Neuronal stem cell (in vitro differentiated cells): ENCODE data around the gene CLCA1.

Experiments used
- DNase-seq: peaks from one replicate; pipeline ENCODE4 v3.0.0-alpha.2; 2013; ENCODE audit warnings: low spot score
- H2AFZ ChIP-seq: one replicate; pipeline ENCODE4 v1.6.1; 2013; ENCODE audit warnings: mild to moderate bottlenecking, low read length, inconsistent platforms
- H2AK5ac ChIP-seq: 2 replicates; pipeline ENCODE4 v1.6.1; 2013; ENCODE audit warnings: low read depth, mild to moderate bottlenecking, inconsistent platforms, low read length, moderate library complexity, mixed read lengths
- H2BK120ac ChIP-seq: 2 replicates; pipeline ENCODE4 v1.6.1; 2013; ENCODE audit warnings: low read depth, mild to moderate bottlenecking, inconsistent platforms, low read length, moderate library complexity, mixed read lengths
- H2BK12ac ChIP-seq: one replicate; pipeline ENCODE4 v1.6.1; 2013; ENCODE audit warnings: low read length, inconsistent platforms
- H2BK15ac ChIP-seq: 2 replicates; pipeline ENCODE4 v1.6.1; 2013; ENCODE audit warnings: mild to moderate bottlenecking, low read length, inconsistent platforms, mixed read lengths
- H2BK5ac ChIP-seq: one replicate; pipeline ENCODE4 v1.6.1; 2013; ENCODE audit warnings: inconsistent platforms, mild to moderate bottlenecking, low read length, moderate library complexity
- H3K14ac ChIP-seq: one replicate; pipeline ENCODE4 v1.6.1; 2013; ENCODE audit warnings: low read length, inconsistent platforms
- H3K18ac ChIP-seq: 2 replicates; pipeline ENCODE4 v1.6.1; 2013; ENCODE audit warnings: low read length, inconsistent platforms
- H3K23ac ChIP-seq: 2 replicates; pipeline ENCODE4 v1.6.1; 2013; ENCODE audit warnings: low read depth, mild to moderate bottlenecking, mixed read lengths, low read length, inconsistent platforms; ENCODE audit not compliant: poor library complexity
- H3K27ac ChIP-seq: replicated peaks from 3 replicates; pipeline ENCODE4 v1.5.1; 2013; ENCODE audit warnings: low read length, inconsistent platforms
- H3K27me3 ChIP-seq, 3 experiments: 2 replicates each; pipeline ENCODE4 v1.6.1; 2013; ENCODE audit warnings: low read length in 3 of 3, mild to moderate bottlenecking in 2 of 3, inconsistent platforms in 1 of 3, low read depth in 1 of 3, mixed read lengths in 1 of 3, moderate library complexity in 1 of 3; ENCODE audit not compliant: control insufficient read depth in 3 of 3, insufficient read depth in 3 of 3
- H3K36me3 ChIP-seq, 2 donors: replicated peaks in 1 of 2; 2 replicates each; pipeline ENCODE4 v1.6.1; 2013; ENCODE audit warnings: low read length in 2 of 2; ENCODE audit not compliant: control insufficient read depth in 2 of 2, insufficient read depth in 2 of 2
- H3K4ac ChIP-seq: 2 replicates; pipeline ENCODE4 v1.6.1; 2013; ENCODE audit warnings: inconsistent platforms, mild to moderate bottlenecking, low read length, moderate library complexity
- H3K4me1 ChIP-seq, 2 donors: 1 replicate in 1 of 2; 2 replicates in 1 of 2; pipeline ENCODE4 v1.6.1; 2013; ENCODE audit warnings: low read length in 2 of 2, low read depth in 1 of 2; ENCODE audit not compliant: control insufficient read depth in 2 of 2, insufficient read depth in 1 of 2
- H3K4me2 ChIP-seq: one replicate; pipeline ENCODE4 v1.6.1; 2013; ENCODE audit warnings: mild to moderate bottlenecking, low read length, inconsistent platforms; ENCODE audit not compliant: insufficient read depth, poor library complexity, severe bottlenecking
- H3K4me3 ChIP-seq, 2 donors: 2 replicates each; pipeline ENCODE4 v1.5.1; 2013; ENCODE audit warnings: low read length in 2 of 2, mild to moderate bottlenecking in 2 of 2, inconsistent platforms in 1 of 2, moderate library complexity in 1 of 2
- H3K79me1 ChIP-seq: one replicate; pipeline ENCODE4 v1.6.1; 2013; ENCODE audit warnings: low read depth, mild to moderate bottlenecking, inconsistent platforms, low read length, moderate library complexity
- H3K9ac ChIP-seq: one replicate; pipeline ENCODE4 v1.6.1; 2013; ENCODE audit warnings: mild to moderate bottlenecking, low read depth, low read length, inconsistent platforms; ENCODE audit not compliant: poor library complexity
- H3K9me3 ChIP-seq, 2 donors: replicated peaks in 1 of 2; 2 replicates each; pipeline versions ENCODE3 to v1.6.1; 2013; ENCODE audit warnings: low read length in 2 of 2, mild to moderate bottlenecking in 2 of 2, inconsistent platforms in 1 of 2, low read depth in 1 of 2, mixed read lengths in 1 of 2, moderate library complexity in 1 of 2; ENCODE audit not compliant: control insufficient read depth in 2 of 2, insufficient read depth in 1 of 2
- H4K8ac ChIP-seq: one replicate; pipeline ENCODE4 v1.6.1; 2013; ENCODE audit warnings: low read depth, mild to moderate bottlenecking, inconsistent platforms, low read length, moderate library complexity
- H4K91ac ChIP-seq: one replicate; pipeline ENCODE4 v1.6.1; 2013; ENCODE audit warnings: low read length, low read depth, mild to moderate bottlenecking, inconsistent platforms; ENCODE audit not compliant: poor library complexity
- WGBS, 2 donors: extraction: QIAGEN DNeasy Blood & Tissue Kit; methylation state at CpG; one replicate each; pipeline ENCODE4 v1.1.7; 2013; ENCODE audit warnings: missing lambda C conversion rate in 2 of 2, mixed read lengths in 1 of 2; ENCODE audit not compliant: insufficient read length in 2 of 2, insufficient replicate concordance in 1 of 2; ENCODE audit errors: extremely low coverage in 2 of 2; 5-methylcytosine and 5-hydroxymethylcytosine counted together

CLCA1 gene

DNA sequence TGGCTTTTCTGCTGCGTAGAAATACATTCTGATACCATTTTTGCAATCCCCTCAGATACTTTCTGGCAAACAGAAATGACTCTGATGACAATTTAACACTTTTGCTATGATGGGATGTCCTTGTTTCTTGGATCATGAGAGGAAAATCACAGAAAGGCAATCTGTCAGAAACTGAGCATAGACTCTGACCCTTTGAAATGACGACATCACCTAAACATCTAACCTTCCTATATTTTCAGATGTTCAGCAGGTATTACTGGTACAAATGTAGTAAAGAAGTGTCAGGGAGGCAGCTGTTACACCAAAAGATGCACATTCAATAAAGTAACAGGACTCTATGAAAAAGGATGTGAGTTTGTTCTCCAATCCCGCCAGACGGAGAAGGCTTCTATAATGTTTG is 13.2 kb downstream of the CLCA1 start:
- no CpG with 5 or more reads among the region's 4 CpGs for WGBS, 2 donors
- Histone ChIP-seq H3K79me1 (no peaks in the 10 kb centered on the region), H3K4ac (no peak overlapping the region), H3K27me3 (peaks cover 0 to 4% (median 0%) of the 10 kb centered on the region in 3 experiments), H3K23ac (no peak overlapping the region), H3K9me3 (no peaks in the 10 kb centered on the region), H3K36me3 (no peaks in the 10 kb centered on the region), H2BK12ac (no peak overlapping the region), H3K4me2 (no peak overlapping the region), H3K18ac (no peak overlapping the region), H4K8ac (no peak overlapping the region), H2BK120ac (no peak overlapping the region), H2BK5ac (no peak overlapping the region), H4K91ac (no peak overlapping the region), H3K27ac (no peak overlapping the region), H3K4me3 (no peak overlapping the region), H3K4me1 (no peaks in the 10 kb centered on the region), H2AFZ (no peak overlapping the region), H2BK15ac (no peak overlapping the region), H2AK5ac (no peak overlapping the region), H3K14ac (no peak overlapping the region), H3K9ac (no peak overlapping the region)
- no peak for DNase-seq

DNA sequence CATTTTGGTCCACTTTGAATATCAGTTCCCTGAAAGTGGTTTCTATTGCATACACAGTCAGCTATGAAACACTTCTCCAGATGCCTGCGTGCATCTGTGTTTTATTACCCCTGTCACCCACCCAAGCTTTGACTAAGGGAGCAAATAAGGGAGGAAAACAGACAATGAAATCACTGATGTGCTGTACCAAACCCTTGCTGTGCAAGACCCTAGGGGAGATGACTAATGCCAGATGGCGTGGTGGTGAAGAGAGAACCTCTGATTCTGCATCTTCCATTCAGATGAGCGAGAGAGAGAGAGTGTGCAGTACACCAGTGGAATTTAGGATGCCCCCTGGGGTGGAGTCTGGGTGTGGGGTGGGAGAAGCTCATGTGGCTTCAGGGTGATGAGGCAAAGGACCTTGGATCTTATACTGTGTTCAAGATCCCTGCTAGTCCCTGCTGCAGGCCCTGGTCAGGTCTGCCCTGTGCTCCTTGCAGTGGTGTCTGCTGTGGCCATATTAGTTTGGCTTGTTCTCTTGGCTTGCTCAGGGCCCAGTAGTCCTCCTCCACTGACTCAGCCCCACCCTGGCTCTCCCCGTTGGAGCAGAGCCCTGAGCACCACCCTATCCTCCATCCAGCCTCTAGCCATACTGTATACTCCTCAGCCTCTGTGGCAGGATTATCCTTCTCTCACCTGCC is 18.5 kb downstream of the CLCA1 start:
- no peak overlapping the region for H2AFZ ChIP-seq
- H3K79me1 ChIP-seq, result no peaks in the 10 kb centered on the region
- H3K36me3 ChIP-seq, result no peaks in the 10 kb centered on the region
- H3K4me2 ChIP-seq, result no peak overlapping the region
- no peak overlapping the region for H2BK12ac ChIP-seq
- no peak overlapping the region for H2BK15ac ChIP-seq
- H2AK5ac ChIP-seq, result no peak overlapping the region
- H3K23ac ChIP-seq, result no peak overlapping the region
- H2BK120ac ChIP-seq, result no peak overlapping the region
- no peak overlapping the region for H3K9ac ChIP-seq
- no CpG with 5 or more reads among the region's 4 CpGs for WGBS, 2 donors
- no peak overlapping the region for H2BK5ac ChIP-seq
- H3K27ac ChIP-seq, result no peak overlapping the region
- no peak overlapping the region for H4K91ac ChIP-seq
- no peak for DNase-seq
- H3K9me3 ChIP-seq, result no peaks in the 10 kb centered on the region
- H3K27me3 ChIP-seq, result peaks cover 0 to 6% (median 0%) of the 10 kb centered on the region in 3 experiments
- H4K8ac ChIP-seq, result no peak overlapping the region
- no peaks in the 10 kb centered on the region for H3K4me1 ChIP-seq
- H3K4me3 ChIP-seq, result no peak overlapping the region
- no peak overlapping the region for H3K18ac ChIP-seq
- no peak overlapping the region for H3K4ac ChIP-seq
- H3K14ac ChIP-seq, result no peak overlapping the region

DNA sequence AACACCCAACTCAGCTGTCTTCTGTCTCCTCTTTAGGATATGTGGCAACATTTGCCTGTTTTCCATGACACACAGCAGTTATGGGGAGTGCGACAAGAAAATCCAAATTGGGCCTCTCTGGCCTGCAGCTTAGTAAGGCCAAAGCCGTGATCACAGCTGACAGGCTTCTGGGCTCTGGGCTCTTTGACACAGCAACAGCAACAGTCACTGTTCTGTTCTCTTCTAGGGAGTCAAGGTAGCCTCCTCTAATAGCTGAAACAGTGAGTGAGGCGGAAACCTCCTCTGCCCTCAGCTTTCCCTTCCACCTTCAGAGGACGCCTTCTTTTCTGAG is 19.0 kb downstream of the CLCA1 start:
- H2BK120ac ChIP-seq, result no peak overlapping the region
- WGBS, 2 donors, result no CpG with 5 or more reads among the region's 4 CpGs

DNA sequence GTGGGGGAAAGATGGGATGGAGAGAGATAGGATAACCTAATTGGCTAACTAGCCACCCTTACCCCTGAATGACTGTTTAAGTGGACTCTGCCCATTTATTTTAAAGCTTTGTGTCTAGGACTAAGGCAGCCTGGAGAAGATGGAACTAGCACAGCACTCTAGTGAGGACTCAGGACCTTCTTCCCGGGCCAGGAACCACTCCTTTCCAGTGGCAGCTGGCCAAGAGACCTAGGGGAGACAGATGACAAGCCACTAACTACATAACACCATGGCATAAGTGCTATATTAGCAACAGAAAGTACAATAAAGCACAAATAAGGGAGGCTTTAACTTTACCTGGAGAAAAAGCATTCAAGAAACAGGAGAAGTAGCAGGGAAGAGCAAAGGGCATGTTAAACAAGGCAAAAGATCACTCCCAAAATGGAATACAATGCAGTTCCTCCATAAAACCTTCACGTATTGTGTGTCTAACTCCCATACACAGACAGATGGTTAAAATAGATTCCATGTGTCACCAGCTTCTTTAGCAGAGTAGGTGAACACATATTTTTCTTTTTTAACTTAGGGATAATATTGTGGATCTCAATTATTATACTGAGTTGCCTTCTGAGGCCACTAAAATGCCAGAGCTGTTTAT is 20.6 kb downstream of the CLCA1 start:
- Histone ChIP-seq H3K4ac (no peak overlapping the region), H3K14ac (no peak overlapping the region)

More for the DNA sequence above, 19.0 kb downstream of the CLCA1 start:
- no peak overlapping the region for H4K91ac ChIP-seq
- no peaks in the 10 kb centered on the region for H3K36me3 ChIP-seq
- no peak overlapping the region for H2AK5ac ChIP-seq
- H2BK12ac ChIP-seq, result no peak overlapping the region
- no peak for DNase-seq
- no peak overlapping the region for H3K4me2 ChIP-seq
- no peak overlapping the region for H3K23ac ChIP-seq
- H3K4me3 ChIP-seq, result no peak overlapping the region
- no peak overlapping the region for H2BK15ac ChIP-seq
- no peaks in the 10 kb centered on the region for H3K4me1 ChIP-seq
- no peak overlapping the region for H4K8ac ChIP-seq
- H3K27me3 ChIP-seq, result peaks cover 0 to 4% (median 0%) of the 10 kb centered on the region in 3 experiments
- H3K79me1 ChIP-seq, result no peaks in the 10 kb centered on the region
- H3K4ac ChIP-seq, result no peak overlapping the region
- H3K9me3 ChIP-seq, result no peaks in the 10 kb centered on the region
- no peak overlapping the region for H3K18ac ChIP-seq
- H2BK5ac ChIP-seq, result no peak overlapping the region
- no peak overlapping the region for H3K9ac ChIP-seq
- no peak overlapping the region for H2AFZ ChIP-seq
- no peak overlapping the region for H3K27ac ChIP-seq
- H3K14ac ChIP-seq, result no peak overlapping the region

More for the DNA sequence above, 20.6 kb downstream of the CLCA1 start:
- H3K27me3 ChIP-seq, result peaks cover 0 to 4% (median 0%) of the 10 kb centered on the region in 3 experiments
- no peak overlapping the region for H3K18ac ChIP-seq
- no peak overlapping the region for H4K91ac ChIP-seq
- H3K9me3 ChIP-seq, result no peaks in the 10 kb centered on the region
- H4K8ac ChIP-seq, result no peak overlapping the region
- no peak overlapping the region for H2AFZ ChIP-seq
- H3K4me2 ChIP-seq, result no peak overlapping the region
- no peaks in the 10 kb centered on the region for H3K79me1 ChIP-seq
- H3K23ac ChIP-seq, result no peak overlapping the region
- H3K9ac ChIP-seq, result no peak overlapping the region
- no CpG with 5 or more reads among the region's 2 CpGs for WGBS, 2 donors
- no peak overlapping the region for H2BK120ac ChIP-seq
- no peak for DNase-seq
- H3K27ac ChIP-seq, result no peak overlapping the region
- no peak overlapping the region for H2BK12ac ChIP-seq
- no peak overlapping the region for H2BK15ac ChIP-seq
- H3K36me3 ChIP-seq, result no peaks in the 10 kb centered on the region
- H3K4me3 ChIP-seq, result no peak overlapping the region
- H3K4me1 ChIP-seq, result peaks cover 0 to 3% of the 10 kb centered on the region in 2 donors
- H2AK5ac ChIP-seq, result no peak overlapping the region
- no peak overlapping the region for H2BK5ac ChIP-seq
